HG02840 (cell line): ENCODE measurements around the gene MBNL2.
A peak's percentile ranks its signal among the peaks of the same experiment; 100 is the strongest.

ENCODE experiments used
- ATAC-seq: cut with Tn5 transposase; IDR thresholded peaks from one replicate; pipeline ENCODE4 v1.9.1; 2021; ENCODE audit warnings: mild to moderate bottlenecking, moderate library complexity, moderate number of reproducible peaks; ENCODE audit not compliant: unreplicated experiment, low FRiP score

Gene MBNL2

DNA sequence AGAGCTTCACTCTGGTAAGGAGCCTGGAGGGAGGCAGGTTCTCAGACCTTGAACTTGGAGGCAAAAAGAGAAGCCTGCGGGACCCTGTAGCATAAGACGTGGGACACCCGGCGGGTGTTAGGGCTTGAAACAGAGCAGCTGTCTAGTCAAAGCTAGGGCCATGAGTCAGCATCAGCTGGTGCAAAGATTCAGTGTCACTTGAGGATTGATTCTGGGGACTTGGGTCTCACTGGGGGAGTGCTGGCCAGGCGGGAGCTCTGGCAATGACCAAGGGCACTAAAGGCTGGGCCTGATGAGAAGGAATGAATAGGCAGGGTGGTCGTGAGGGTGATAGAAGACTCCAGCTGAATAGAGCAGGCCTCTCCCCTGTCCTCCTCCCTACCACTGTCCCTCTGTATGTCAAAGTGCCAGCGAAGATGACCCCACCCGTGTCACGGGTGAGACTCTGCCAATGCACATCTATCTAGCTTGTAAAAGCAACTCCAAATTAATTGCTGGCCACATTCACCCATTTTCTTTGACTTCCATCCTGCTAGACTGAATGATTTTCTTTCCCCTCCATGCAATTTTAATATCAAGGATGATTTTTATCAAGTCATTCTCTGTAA, 97.1 kb downstream of the MBNL2 start:
- ATAC-seq, result no peak

DNA sequence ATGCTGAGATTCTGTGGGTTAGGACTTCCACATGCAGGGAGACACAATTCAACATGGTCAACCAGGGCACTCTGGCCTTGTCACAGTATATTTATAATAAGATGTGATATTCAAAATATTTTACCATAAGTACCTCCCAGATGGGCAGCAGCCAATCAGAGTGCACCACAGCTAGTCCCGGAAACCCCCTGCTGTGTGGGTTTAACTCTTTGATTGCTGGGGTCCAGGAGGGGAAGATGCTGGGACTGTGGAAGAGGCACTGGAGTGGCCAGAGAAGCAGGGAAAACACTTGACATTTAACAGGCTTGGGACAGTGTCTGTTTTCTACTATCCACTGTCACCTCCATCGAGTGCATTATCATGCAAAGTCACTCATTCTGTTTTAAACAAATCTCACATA, 99.0 kb downstream of the MBNL2 start:
- no peak for ATAC-seq

DNA sequence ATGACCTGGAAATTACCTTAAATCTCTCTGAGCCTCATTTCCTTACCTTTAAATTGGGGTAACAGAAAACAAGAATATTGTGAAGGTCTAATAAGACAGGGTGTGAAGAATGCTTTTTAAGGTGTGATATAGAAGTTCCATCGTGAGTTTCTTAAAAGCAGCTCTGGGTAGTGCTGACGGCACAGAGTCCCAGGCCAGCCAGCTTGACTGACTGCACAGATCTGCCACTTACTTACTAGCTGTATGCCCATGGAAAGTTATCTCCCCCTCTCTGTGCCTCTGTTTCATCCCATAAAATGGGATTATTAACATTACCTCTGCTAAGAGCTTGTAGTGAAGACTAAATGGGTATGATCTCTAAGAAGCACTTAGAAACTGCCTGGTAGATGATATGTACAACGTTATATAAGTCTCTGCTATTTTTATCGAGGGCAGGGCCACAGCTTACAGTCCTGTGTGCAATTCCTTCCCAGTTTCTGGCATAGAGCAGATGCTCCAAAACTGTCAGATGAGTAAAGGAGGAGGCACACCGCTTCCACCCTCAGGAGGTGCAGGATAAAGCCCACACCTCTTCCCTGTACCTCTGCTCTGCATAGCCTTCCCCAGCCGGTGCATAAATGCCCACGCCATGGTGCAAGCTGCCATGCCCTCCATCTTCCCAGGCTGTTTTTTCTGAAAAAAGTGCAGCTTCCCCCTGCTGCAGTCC, 99.6 kb downstream of the MBNL2 start:
- no peak for ATAC-seq

DNA sequence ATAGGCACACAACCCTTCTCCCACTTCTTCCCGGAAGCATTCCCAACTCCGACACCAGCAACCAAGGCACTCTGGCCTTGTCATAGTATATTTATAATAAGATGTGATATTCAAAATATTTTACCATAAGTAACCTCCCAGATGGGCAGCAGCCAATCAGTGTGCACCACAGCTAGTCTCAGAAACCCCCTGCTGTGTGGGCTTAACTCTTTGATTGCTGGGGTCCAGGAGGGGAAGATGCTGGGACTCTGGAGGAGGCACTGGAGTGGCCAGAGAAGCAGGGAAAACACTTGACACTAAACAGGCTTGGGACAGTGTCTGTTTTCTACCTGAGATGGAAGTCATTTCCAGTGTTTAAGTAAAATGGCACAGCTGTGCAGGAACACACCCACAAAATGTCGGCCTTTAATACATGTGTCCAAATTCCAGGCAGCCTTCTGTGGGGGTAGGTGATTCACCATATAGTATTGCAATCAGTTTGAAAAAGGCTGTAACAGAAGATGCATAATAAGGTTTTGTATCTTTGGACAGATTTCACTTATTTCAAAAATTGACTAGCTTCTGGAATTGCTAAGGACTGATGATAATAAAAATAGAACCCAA, 100.7 kb downstream of the MBNL2 start:
- no peak for ATAC-seq

DNA sequence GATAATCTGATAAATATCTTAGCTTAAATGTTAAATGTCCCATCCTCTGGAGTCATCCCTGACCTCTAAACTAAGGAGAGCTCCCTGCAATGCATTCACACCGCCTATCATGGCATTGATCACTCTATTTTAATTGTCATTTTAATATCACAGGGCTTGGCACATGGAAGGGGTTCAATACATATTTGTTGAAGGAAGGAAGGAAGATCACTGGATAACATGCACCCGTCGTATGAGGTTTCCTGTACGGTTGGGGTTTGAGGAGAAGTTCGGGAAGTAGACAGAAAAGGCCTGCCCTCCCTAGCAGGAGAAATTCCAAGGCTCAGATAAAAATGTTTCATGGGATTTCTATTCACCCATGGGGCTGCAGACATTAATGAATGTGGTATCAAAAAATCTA, 102.0 kb downstream of the MBNL2 start:
- ATAC-seq, result no peak

DNA sequence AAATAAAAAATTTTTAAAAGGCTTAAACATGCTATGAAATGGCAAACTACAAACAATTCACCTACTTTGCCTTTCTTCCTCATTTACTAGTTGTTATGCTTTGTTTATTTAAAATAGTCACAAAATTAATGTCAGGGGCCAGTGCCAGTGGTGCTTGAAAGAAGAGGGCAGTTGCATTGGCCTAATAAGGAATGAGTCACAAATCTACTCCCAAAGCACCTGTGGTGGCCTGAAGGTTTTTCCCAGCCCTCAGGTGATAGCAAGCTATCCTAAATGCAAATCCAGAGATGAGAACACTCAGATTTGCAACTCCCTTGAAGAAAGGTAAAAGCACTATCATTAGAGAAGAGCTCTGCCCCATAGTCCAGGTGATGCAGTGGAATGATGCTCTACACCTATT, 103.6 kb downstream of the MBNL2 start:
- ATAC-seq, result no peak

DNA sequence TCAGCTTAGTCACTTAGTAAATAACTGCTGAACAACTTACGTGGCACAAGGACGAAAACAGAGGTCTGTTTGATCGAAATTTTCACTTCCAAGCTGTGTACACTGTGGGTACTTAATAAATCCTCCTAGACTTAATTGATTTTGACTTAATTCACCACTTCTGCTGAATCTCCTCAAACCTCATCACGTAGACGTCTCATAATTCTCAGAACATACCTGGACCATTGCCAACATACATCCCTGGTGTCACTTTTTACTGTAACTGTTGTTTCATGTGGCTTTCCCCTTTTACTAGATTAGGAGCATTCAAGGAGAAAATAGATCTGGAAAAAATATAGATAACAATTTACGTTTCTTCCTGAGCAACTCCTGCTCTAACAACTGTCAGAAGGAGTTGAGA, 105.0 kb downstream of the MBNL2 start:
- no peak for ATAC-seq

DNA sequence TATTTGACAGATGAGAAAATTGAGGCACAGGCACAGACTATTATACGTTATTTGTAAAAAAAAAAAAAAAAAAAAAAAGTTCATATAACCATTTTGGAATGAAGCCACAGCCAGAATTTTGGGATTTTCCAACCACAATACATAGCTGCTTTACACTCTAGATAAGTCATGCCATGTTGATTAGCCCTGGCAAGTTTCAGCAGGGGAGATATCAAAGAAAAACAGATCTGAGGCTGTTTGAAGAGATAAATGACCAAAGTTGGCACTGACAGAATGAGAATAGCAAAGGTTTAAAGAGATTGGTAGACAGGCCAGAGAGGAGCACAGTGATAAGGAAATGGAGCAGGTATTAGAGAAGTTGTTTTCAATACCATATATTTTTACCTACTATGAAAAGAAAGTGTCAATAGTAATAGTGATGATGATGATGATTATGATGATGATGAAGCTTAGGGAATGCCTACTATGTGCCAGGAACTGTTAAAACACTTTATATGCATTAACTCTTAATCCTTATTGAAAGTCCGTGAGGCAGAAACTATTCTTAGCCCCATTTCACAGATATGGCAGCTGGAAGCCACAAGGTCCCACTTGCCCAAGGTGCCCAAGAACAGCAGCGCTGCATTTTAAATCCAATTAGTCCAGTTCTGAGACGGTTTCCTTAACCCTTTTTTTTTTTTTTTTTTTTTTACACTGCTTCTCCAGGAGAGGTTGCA, 105.5 kb downstream of the MBNL2 start:
- no peak for ATAC-seq

DNA sequence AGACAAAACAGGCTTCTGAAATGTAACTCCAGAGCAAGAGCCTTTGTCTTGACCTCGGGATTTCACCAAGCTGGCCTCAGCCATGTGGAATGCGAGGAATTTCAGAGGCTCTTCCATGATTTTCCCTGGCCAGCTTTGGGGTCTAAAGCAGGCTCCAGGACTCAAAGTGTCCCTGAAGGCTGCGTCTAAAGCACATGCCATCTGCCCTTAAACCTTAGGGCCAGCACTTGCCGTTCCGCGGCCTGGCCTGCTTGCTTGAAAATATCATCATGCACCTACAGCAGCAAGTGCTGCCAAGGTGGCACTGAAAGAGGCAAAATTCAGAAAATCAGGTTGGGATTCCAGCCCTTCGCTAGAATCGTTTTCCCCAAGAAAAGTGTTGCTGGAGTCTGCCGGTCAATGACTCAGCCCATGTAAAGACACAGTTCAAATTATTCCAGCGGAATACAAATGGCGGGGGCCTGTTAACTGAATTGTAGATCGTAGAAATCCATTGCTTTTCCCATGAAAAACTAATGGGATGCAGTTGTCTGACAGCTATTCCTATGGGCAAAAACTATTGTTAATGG, 106.2 kb downstream of the MBNL2 start:
- ATAC-seq, result no peak

DNA sequence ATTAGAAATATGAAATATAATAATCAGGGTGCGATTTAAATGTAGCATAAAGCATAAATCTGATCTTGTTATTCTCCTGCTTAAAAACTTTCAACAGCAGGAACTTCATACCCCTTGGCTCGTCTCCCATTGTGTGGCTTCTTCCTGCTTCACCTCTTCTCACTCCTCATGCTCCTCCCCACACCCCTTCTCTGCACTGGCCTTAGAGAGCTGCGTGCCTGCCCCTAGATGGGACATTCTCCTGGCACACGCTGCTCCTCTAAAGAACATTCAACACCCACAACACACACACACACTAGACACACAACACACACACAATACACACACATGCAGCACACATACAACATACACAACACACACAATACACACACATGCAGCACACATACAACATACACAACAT, 107.2 kb downstream of the MBNL2 start:
- no peak for ATAC-seq

DNA sequence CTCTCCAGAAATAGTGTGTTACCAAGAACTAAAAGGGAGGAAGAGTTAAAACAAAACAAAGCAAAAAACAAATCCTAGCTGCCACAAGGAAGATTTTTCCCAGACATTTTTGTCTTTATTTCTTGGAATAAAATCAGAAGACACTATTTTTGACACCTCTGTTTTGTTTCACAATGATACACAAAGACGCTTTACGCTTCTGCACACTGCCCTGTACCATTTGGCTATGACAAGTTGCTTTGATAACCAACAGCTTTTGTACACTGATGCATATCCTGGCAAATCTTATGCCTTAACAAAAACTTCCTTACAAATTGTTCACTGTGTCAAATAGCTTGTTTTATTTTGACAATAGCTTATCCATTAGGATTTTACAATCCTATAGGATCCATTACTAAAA, 108.3 kb downstream of the MBNL2 start:
- ATAC-seq, result no peak

DNA sequence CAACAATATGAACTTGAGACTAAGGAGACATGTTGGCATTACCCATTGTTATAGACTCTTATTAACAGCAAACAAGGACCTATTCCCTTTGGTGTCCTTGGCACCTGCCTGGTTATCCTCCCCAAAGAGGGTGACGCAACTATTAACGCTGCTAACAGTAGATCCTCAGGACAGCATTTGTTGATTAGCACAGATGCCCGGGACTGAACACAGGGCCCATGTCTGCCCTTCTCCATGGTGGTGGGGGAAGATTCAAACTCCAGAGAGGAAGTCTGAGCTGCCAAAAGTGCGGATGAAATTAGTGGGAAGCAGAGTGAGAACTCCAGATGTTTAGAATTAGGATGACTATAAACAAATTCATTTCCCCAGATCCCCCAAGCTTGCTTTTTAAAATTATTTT, 110.6 kb downstream of the MBNL2 start:
- no peak for ATAC-seq

DNA sequence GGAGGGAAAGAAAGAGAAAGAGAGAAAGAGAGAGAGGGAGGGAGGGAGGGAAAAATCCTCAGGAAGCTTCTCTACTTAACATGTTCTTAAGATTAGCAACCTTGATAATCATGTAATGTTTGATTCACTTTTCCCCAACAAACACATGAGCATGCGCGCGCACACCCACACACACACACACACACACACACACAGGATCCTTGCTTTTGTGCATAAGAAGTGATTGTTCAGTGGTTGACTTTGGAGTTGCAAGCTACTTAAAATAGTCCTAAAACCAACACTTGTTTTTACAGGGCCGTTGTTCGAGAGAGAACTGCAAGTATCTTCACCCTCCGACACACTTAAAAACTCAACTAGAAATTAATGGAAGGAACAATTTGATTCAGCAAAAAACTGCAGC, 111.8 kb downstream of the MBNL2 start:
- ATAC-seq, result no peak

DNA sequence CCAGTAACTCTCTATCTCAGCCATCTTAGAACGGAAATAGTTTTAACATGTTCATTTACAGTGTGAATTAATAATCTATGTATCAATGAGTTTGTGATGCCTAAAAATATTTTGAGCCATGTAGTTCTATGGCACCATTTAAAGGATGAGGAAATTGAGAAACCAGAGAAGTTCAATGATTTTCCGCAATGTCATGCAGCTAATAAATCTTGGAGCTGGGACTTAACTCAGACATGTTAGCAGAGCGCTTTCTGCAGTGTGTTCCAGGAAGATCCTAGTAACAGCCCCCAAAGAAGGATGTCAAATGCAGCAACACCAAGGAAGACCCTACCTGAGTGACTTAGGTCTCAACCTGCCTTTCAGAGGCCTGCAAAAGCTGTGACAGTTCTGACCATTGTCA, 112.6 kb downstream of the MBNL2 start:
- no peak for ATAC-seq

DNA sequence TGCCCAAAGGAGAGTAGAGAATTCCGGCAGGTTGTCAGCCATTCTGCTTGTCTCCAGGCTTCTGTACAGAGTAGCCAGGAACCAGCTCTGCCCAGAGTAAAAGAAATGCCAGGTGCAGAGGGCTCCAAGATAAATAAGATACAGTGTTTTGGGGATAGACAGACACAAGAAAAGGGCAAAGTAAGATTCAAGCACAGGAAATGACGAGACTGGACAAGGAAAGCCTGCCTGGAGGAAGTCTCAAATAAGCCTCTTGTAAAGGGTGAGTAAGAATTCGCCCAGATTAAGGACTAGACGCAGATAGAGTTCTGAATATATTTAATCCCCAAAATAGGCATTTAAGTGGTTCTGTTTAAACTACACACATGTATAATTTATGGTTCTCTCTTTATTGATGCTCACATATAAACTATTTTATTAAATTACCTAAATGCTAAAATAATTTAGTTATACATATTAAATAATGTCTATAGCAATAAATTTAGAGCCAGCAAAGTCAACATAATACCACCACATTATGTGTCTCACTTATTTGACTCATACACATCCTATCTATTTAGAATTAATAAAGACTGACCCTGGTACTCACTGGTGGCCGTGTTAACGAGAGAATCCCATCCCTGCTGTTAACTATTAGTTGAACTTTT, 113.5 kb downstream of the MBNL2 start:
- no peak for ATAC-seq

DNA sequence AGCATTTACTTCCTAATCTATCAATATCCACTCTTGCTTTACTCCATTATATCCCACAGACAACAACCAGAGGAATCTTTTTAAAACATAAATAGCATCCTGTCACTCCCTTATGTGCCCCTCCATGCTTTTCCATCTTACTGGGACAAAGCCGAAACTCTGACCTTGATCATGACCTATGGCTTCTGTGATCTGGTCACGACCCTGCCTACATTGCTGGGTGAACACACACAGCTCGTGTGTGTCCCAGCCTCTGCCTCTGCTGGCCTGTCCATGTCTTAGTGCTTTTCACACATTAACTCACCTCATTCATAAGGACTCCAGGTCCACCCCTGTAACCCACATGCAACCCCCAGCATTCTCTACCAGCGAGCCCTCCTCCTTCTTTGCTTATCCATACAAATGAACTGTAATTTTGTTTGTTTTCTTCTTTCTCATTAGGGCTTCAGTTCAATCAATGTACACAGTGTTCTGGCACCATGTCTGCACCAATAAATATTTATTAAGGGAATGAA, 115.9 kb downstream of the MBNL2 start:
- no peak for ATAC-seq

DNA sequence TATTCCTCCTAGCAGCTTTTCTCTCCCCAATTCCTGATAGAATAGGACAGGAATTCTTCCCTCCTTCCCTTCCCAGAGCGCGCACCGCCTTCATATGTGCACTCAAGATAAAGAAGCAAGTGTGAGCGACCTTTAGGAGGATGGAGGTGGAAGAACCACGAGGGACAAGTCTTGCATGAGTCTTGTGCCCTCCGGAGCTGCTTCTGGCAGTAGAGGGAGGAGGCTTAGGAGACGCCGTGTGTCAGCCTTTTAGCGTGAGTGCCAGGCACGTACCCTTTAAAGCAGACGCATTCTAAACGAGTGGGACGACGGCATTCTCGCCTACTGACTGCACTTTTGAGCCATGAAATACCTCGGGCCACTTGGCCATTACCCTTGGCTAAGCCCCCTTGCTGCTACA, 116.4 kb downstream of the MBNL2 start:
- no peak for ATAC-seq

DNA sequence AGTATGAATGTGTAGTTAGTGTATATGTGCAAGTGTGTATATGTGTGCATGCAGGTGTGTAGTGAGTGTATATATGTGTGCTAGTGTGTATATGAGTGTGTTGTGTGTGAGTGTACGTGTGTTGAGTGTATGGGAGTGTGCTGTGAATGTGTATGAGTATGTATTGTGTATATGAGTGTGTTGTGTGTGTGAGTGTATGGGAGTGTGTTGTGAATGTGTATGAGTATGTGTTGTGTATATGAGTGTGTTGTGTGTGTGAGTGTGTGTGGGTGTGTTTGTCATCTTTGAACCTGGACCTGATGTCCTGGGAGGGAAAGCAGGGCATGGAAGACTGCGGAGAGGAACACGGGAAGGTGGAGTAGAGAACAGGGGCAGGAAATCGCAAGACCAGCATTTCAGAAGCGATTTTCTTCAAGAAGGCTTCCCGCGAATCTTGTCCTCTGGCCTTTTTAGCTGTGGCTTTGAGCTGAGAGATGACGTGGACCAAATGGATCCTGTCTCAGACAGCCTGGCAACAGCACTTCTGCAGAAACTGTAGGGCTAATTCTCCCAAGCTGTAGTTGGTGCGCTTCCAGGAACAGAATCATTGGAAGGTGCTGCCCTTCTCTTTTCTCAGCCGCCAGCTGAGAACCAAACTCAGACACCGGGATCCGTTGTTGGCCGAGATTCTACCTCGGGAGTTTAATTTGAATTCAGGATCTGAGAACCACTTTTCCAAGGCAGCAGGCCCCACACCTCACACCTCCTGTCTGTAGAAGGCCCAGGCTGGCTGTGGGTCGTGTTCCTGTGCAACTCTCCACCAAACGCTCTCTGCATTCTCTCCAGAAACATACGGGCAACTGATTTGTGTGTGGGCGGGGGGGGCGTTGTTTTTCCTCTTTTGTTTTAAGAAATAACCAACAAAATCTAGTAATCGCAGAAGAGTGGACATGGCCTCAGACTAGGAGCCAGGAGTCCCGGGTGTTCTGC, 117.2 kb downstream of the MBNL2 start:
- no peak for ATAC-seq

DNA sequence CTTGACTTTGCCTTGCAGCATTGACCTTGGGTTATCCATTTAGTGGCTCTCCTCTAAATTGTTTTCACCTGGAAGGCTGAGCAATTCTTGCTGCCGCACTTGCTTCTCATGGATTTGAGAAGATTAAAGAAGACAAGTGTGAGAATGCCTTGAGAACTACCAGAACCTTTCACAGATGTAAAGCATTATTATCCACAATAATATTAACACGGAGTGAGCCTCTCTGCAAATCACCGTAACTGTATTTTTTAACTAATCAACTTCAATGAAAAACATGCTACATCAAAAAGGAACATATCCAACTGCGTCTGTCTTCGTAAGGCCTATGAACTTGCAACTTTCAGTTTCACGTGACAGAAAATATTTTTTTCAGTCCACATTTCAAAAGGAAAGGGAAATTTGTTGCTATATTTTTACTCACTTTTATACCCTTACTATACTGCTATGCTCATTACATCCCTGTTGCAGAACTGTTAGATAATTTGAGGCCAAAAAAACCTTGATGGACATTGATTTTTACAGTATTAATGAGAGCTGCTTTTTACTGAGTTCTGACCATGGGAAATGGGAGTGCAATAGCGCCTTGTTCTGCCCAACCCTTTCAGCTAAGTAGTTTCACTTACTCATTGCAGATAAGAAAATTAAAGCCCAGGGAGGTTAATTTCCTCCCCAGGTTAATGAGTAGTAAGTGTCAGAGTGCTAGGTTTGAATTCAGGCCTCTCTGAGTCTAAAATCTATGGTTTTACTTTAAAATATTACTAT, 118.0 kb downstream of the MBNL2 start:
- ATAC-seq, result peak; percentile 55
